ENCODE data around the gene RPS6KA2. TPM values are rescaled to one million over a fixed set of nuclear protein-coding genes. Genes with fewer than 3 reads are reported as not detected.
A peak's percentile ranks its signal among the peaks of the same experiment; 100 is the strongest.

The RPS6KA2 gene
- total RNA-seq, 1 experiment from 2014 or later = 12.3 TPM

GRCh38 chr6:166566026-166567011 lies 60.7 kb downstream of the RPS6KA2 start:
- H3K23me2 ChIP-seq (ENCODE audit: insufficient read length, low read depth, low read length, poor library complexity, severe bottlenecking) = no peaks in the 10 kb centered on the region
- H3K4ac ChIP-seq (ENCODE audit: low read depth, low read length) = no peak overlapping the region
- H2AK5ac ChIP-seq (ENCODE audit: insufficient read length, low read length) = no peak overlapping the region
- H2BK12ac ChIP-seq (ENCODE audit: insufficient read length, low read depth, low read length) = no peak overlapping the region
- no peak overlapping the region for H4K5ac ChIP-seq (ENCODE audit: insufficient read length, low read depth, low read length)
- Mint-ChIP-seq H3K27ac (peak overlapping the region in 2 of 3 experiments; percentile 15 to 16; a peak in 2 of 7 replicates), H3K27me3 (ENCODE audit: low read depth) (no peaks in the 10 kb centered on the region), H3K4me3 (no peak overlapping the region), H3K4me1 (peaks cover 15 to 21% of the 10 kb centered on the region in 2 experiments), H3K9me3 (no peaks in the 10 kb centered on the region), H3K36me3 (ENCODE audit: insufficient read depth in 1 of 3, low read depth in 3 of 3) (no peaks in the 10 kb centered on the region; a peak in 1 of 7 replicates)
- H2BK20ac ChIP-seq (ENCODE audit: low read depth, low read length, poor library complexity, severe bottlenecking) = no peak overlapping the region
- no peak for DNase-seq
- no CpG with 5 or more reads among the region's 12 CpGs for WGBS (ENCODE audit: extremely low coverage, insufficient read length, low lambda C conversion rate)
- H3K27ac ChIP-seq (ENCODE audit: insufficient read length, low read depth, low read length) = no peak overlapping the region
- H4K20me1 ChIP-seq (ENCODE audit: control insufficient read depth, insufficient read depth, insufficient read length) = no peaks in the 10 kb centered on the region
- TF ChIP-seq, protein P1, sequence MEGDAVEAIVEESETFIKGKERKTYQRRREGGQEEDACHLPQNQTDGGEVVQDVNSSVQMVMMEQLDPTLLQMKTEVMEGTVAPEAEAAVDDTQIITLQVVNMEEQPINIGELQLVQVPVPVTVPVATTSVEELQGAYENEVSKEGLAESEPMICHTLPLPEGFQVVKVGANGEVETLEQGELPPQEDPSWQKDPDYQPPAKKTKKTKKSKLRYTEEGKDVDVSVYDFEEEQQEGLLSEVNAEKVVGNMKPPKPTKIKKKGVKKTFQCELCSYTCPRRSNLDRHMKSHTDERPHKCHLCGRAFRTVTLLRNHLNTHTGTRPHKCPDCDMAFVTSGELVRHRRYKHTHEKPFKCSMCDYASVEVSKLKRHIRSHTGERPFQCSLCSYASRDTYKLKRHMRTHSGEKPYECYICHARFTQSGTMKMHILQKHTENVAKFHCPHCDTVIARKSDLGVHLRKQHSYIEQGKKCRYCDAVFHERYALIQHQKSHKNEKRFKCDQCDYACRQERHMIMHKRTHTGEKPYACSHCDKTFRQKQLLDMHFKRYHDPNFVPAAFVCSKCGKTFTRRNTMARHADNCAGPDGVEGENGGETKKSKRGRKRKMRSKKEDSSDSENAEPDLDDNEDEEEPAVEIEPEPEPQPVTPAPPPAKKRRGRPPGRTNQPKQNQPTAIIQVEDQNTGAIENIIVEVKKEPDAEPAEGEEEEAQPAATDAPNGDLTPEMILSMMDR (conservative IDR thresholded peaks at IDR 0.05) = no peak
- no peaks in the 10 kb centered on the region for H3K9me3 ChIP-seq (ENCODE audit: control insufficient read depth, low read depth, low read length)
- H2BK5ac ChIP-seq (ENCODE audit: insufficient read length, low read length) = no peak overlapping the region
- H2AFZ ChIP-seq (ENCODE audit: low read length) = no peak overlapping the region
- no peak overlapping the region; the same call in 1 of the 2 replicates for H3K14ac ChIP-seq (ENCODE audit: insufficient read depth, low read length)
- H3K27me3 ChIP-seq (ENCODE audit: insufficient read depth, low read length) = no peaks in the 10 kb centered on the region
- H3T11ph ChIP-seq (ENCODE audit: low read length) = no peak overlapping the region
- H3K18ac ChIP-seq (ENCODE audit: insufficient read length, low read depth, low read length) = no peak overlapping the region
- no peak overlapping the region for H3K9ac ChIP-seq (ENCODE audit: extremely low read depth, insufficient read length, low read length)
- H3K79me2 ChIP-seq (ENCODE audit: insufficient read depth, low read length) = no peaks in the 10 kb centered on the region; the same call in 1 of the 2 replicates
- no peaks in the 10 kb centered on the region for H3K79me1 ChIP-seq (ENCODE audit: insufficient read depth, low read depth, low read length, poor library complexity, severe bottlenecking)
- H3K56ac ChIP-seq (ENCODE audit: insufficient read length, low read depth, low read length) = no peak overlapping the region
- no peak overlapping the region for H3K4me2 ChIP-seq (ENCODE audit: insufficient read depth, insufficient read length, low read length)
- H3K23ac ChIP-seq (ENCODE audit: insufficient read length, low read depth, low read length) = no peak overlapping the region
- H2BK120ac ChIP-seq (ENCODE audit: low read depth, low read length, poor library complexity, severe bottlenecking) = no peak overlapping the region
- H4K8ac ChIP-seq (replicated peaks; ENCODE audit: insufficient read length, low read depth, low read length) = no peak overlapping the region
- no peak overlapping the region for H4K91ac ChIP-seq (ENCODE audit: insufficient read length, low read depth, low read length)
- 0 out of 2 replicates have a peak, but pooled peaks cover 2% of the 10 kb centered on the region for H3K4me1 ChIP-seq (ENCODE audit: insufficient read depth, low read length)
- H2BK15ac ChIP-seq (ENCODE audit: low read depth, low read length) = no peak overlapping the region
